ENCODE results near the gene SUPT20HL1.

DNA sequence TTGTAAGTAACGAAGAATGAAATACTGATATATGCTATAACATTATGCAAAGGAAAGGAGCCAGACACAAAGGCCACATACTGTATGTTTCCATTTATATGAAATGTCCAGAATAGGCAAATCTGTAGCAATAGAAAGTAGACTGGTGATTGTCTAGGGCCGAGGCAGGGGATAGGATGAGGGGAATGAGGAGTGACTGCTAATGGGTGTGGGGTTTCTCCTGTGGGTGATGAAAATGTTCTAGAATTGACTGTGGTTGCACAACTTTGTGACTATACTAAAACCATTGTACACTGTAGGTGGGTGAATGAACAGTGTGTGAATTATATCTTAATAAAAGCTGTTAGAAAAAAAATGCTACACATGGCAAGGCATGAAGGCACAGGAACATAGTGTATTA lies 19.9 kb upstream of the SUPT20HL1 start:
- TF ChIP-seq, protein P1, sequence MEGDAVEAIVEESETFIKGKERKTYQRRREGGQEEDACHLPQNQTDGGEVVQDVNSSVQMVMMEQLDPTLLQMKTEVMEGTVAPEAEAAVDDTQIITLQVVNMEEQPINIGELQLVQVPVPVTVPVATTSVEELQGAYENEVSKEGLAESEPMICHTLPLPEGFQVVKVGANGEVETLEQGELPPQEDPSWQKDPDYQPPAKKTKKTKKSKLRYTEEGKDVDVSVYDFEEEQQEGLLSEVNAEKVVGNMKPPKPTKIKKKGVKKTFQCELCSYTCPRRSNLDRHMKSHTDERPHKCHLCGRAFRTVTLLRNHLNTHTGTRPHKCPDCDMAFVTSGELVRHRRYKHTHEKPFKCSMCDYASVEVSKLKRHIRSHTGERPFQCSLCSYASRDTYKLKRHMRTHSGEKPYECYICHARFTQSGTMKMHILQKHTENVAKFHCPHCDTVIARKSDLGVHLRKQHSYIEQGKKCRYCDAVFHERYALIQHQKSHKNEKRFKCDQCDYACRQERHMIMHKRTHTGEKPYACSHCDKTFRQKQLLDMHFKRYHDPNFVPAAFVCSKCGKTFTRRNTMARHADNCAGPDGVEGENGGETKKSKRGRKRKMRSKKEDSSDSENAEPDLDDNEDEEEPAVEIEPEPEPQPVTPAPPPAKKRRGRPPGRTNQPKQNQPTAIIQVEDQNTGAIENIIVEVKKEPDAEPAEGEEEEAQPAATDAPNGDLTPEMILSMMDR (IDR thresholded peaks at IDR 0.05), result no peak
- no peak for TF ChIP-seq POLR2A (IDR thresholded peaks at IDR 0.05)

All from Peyer's patch (tissue), 4 donors.